DND-41 (cell line): ENCODE measurements around the gene FAM83E.

Experiments
- ATAC-seq: fragments of 200-7000 bp; cut with Tn5 transposase; 3 replicates; pipeline ENCODE4 v1.9.1; 2021; ENCODE audit warnings: low read depth; ENCODE audit not compliant: insufficient read depth
- DNase-seq: peaks from one replicate; pipeline ENCODE4 v3.0.0-alpha.2; 2020
- H2AFZ ChIP-seq: 2 replicates; pipeline ENCODE4 v1.6.0; 2012; ENCODE audit warnings: low read depth, low read length
- H3K27ac ChIP-seq: 2 replicates; pipeline ENCODE4 v1.5.1; 2012; ENCODE audit warnings: low read length, inconsistent platforms
- H3K27me3 ChIP-seq: fragments of 200-600 bp; sonication (generic); 2 replicates; pipeline ENCODE4 v1.6.0; 2012; ENCODE audit warnings: low read length, mild to moderate bottlenecking, inconsistent platforms; ENCODE audit not compliant: insufficient read depth, poor library complexity
- H3K36me3 ChIP-seq: 2 replicates; pipeline ENCODE4 v1.5.1; 2012; ENCODE audit warnings: low read length, inconsistent platforms; ENCODE audit not compliant: insufficient read depth
- H3K4me1 ChIP-seq: 2 replicates; pipeline ENCODE4 v1.5.1; 2012; ENCODE audit warnings: mild to moderate bottlenecking, low read length; ENCODE audit not compliant: insufficient read depth
- H3K4me2 ChIP-seq: 2 replicates; pipeline ENCODE4 v1.6.0; 2012; ENCODE audit warnings: mild to moderate bottlenecking, moderate library complexity, low read length, inconsistent platforms; ENCODE audit not compliant: insufficient read depth
- H3K4me3 ChIP-seq, 2 experiments: fragments of 200-600 bp in 1 of 2; shearing (Covaris generic) in 1 of 2; 2 replicates each; pipeline ENCODE4 v1.5.1; 2012 to 2016; ENCODE audit warnings: inconsistent platforms in 2 of 2, low read length in 2 of 2, mild to moderate bottlenecking in 2 of 2, low read depth in 1 of 2, moderate library complexity in 1 of 2
- H3K79me2 ChIP-seq: 2 replicates; pipeline ENCODE4 v1.6.0; 2012; ENCODE audit warnings: low read length, inconsistent platforms; ENCODE audit not compliant: insufficient read depth
- H3K9ac ChIP-seq: 2 replicates; pipeline ENCODE4 v1.6.0; 2012; ENCODE audit warnings: low read depth, mild to moderate bottlenecking, inconsistent platforms, low read length, moderate library complexity
- H3K9me3 ChIP-seq: 2 replicates; pipeline ENCODE4 v1.5.1; 2012; ENCODE audit warnings: low read length, moderate library complexity, mild to moderate bottlenecking, inconsistent platforms; ENCODE audit not compliant: insufficient read depth, severe bottlenecking
- H4K20me1 ChIP-seq: 2 replicates; pipeline ENCODE4 v1.6.0; 2012; ENCODE audit warnings: low read length; ENCODE audit not compliant: insufficient read depth
- CTCF ChIP-seq: IDR thresholded peaks from 2 replicates; pipeline ENCODE4 v1.5.1; 2012; ENCODE audit warnings: borderline replicate concordance, low read length, moderate library complexity, mild to moderate bottlenecking; ENCODE audit not compliant: poor library complexity, severe bottlenecking; ENCODE audit errors: extremely low read depth
- EZH2 ChIP-seq: IDR thresholded peaks from 3 replicates; pipeline ENCODE4 v1.6.1; 2012; ENCODE audit warnings: borderline replicate concordance, low read depth, mild to moderate bottlenecking, moderate library complexity, low read length, inconsistent platforms; ENCODE audit not compliant: severe bottlenecking

The FAM83E gene

GRCh38 chr19:48595833-48596232 is 19.0 kb downstream of the FAM83E start:
- no peaks in the 10 kb centered on the region for H3K4me1 ChIP-seq
- H3K4me2 ChIP-seq: no peak overlapping the region
- no peak overlapping the region for H3K9ac ChIP-seq
- no peaks in the 10 kb centered on the region for H3K9me3 ChIP-seq
- H3K4me3 ChIP-seq: no peak overlapping the region
- ATAC-seq (no peak), DNase-seq (no peak)
- H3K79me2 ChIP-seq: no peaks in the 10 kb centered on the region
- H4K20me1 ChIP-seq: no peaks in the 10 kb centered on the region
- no peaks in the 10 kb centered on the region for H3K36me3 ChIP-seq
- no peak overlapping the region for H2AFZ ChIP-seq
- H3K27ac ChIP-seq: no peak overlapping the region
- TF ChIP-seq EZH2: no peak
- TF ChIP-seq CTCF: no peak
- H3K27me3 ChIP-seq: no peaks in the 10 kb centered on the region

GRCh38 chr19:48595171-48595570 is 19.7 kb downstream of the FAM83E start:
- no peak overlapping the region for H3K27ac ChIP-seq

GRCh38 chr19:48591021-48591420 is 23.9 kb downstream of the FAM83E start:
- TF ChIP-seq EZH2: no peak
- peak; percentile 4 for TF ChIP-seq CTCF
- no peak for ATAC-seq
- H3K9ac ChIP-seq: no peak overlapping the region
- H3K9me3 ChIP-seq: no peaks in the 10 kb centered on the region
- H2AFZ ChIP-seq: no peak overlapping the region
- no peaks in the 10 kb centered on the region for H3K79me2 ChIP-seq
- H3K4me1 ChIP-seq: peaks cover 11% of the 10 kb centered on the region
- no peak overlapping the region for H3K4me2 ChIP-seq
- no peaks in the 10 kb centered on the region for H4K20me1 ChIP-seq
- no peak overlapping the region for H3K4me3 ChIP-seq
- H3K27ac ChIP-seq: no peak overlapping the region
- no peaks in the 10 kb centered on the region for H3K36me3 ChIP-seq
- DNase-seq: no peak
- H3K27me3 ChIP-seq: no peaks in the 10 kb centered on the region

More at GRCh38 chr19:48595171-48595570, 19.7 kb downstream of the FAM83E start:
- no peaks in the 10 kb centered on the region for H4K20me1 ChIP-seq
- no peaks in the 10 kb centered on the region for H3K36me3 ChIP-seq
- no peak overlapping the region for H3K4me3 ChIP-seq
- H3K4me1 ChIP-seq: no peaks in the 10 kb centered on the region
- no peak overlapping the region for H2AFZ ChIP-seq
- H3K4me2 ChIP-seq: no peak overlapping the region
- no peak for TF ChIP-seq CTCF
- TF ChIP-seq EZH2: no peak
- H3K79me2 ChIP-seq: no peaks in the 10 kb centered on the region
- H3K9me3 ChIP-seq: no peaks in the 10 kb centered on the region
- ATAC-seq (no peak), DNase-seq (no peak)
- H3K9ac ChIP-seq: no peak overlapping the region
- H3K27me3 ChIP-seq: no peaks in the 10 kb centered on the region
